Neural cell (in vitro differentiated cells): ENCODE measurements around the gene UBE2QL1. TPM values are rescaled to one million over a fixed set of nuclear protein-coding genes. Genes with fewer than 3 reads are reported as not detected.

Source experiments
- H2AFZ ChIP-seq: fragments of 200-600, 300-800 bp; sonication (generic), shearing (Covaris generic); 2 replicates; pipeline ENCODE4 v1.6.0; 2014; ENCODE audit warnings: low read depth, mild to moderate bottlenecking, antibody characterized with exemption, low read length, moderate library complexity
- H3F3A ChIP-seq: fragments of 200-600 bp; shearing (Covaris generic); 2 replicates; pipeline ENCODE4 v1.6.1; 2016; ENCODE audit warnings: mild to moderate bottlenecking, moderate library complexity, mixed read lengths, antibody characterized with exemption, low read length; ENCODE audit not compliant: insufficient read depth, poor library complexity, severe bottlenecking
- H3K27ac ChIP-seq: fragments of 200-600, 300-800 bp; sonication (generic), shearing (Covaris generic); 2 replicates; pipeline ENCODE4 v1.5.1; 2014; ENCODE audit warnings: mild to moderate bottlenecking, low read length, moderate library complexity
- H3K27me3 ChIP-seq: fragments of 300-800, 200-600 bp; sonication (generic), shearing (Covaris generic); 2 replicates; pipeline ENCODE4 v1.6.0; 2014; ENCODE audit warnings: mild to moderate bottlenecking, low read depth, low read length, moderate library complexity; ENCODE audit not compliant: insufficient read depth
- H3K36me3 ChIP-seq: fragments of 300-800, 200-600 bp; sonication (generic), shearing (Covaris generic); 2 replicates; pipeline ENCODE4 v1.5.1; 2014; ENCODE audit warnings: mild to moderate bottlenecking, antibody characterized with exemption, low read length, moderate library complexity; ENCODE audit not compliant: insufficient read depth
- H3K4me2 ChIP-seq: fragments of 300-800, 200-600 bp; sonication (generic), shearing (Covaris generic); 2 replicates; pipeline ENCODE4 v1.6.0; 2014; ENCODE audit warnings: mild to moderate bottlenecking, low read length
- H3K4me3 ChIP-seq: fragments of 300-800, 200-600 bp; sonication (generic), shearing (Covaris generic); 2 replicates; pipeline ENCODE4 v1.5.1; 2014; ENCODE audit warnings: mild to moderate bottlenecking, low read length, moderate library complexity
- H3K79me2 ChIP-seq: fragments of 200-600 bp; shearing (Covaris generic); replicated peaks from 2 replicates; pipeline ENCODE4 v1.6.0; 2014; ENCODE audit warnings: mild to moderate bottlenecking, low read length, moderate library complexity; ENCODE audit not compliant: insufficient read depth
- H3K9ac ChIP-seq: fragments of 300-800, 200-600 bp; sonication (generic), shearing (Covaris generic); 2 replicates; pipeline ENCODE4 v1.6.1; 2016; ENCODE audit warnings: mild to moderate bottlenecking, low read length, mixed read lengths
- H3K9me2 ChIP-seq: fragments of 200-600 bp; shearing (Covaris generic); 2 replicates; pipeline ENCODE4 v1.6.1; 2016; ENCODE audit warnings: mild to moderate bottlenecking, low read length, mixed read lengths; ENCODE audit not compliant: insufficient read depth
- H3K9me3 ChIP-seq: fragments of 200-600, 300-800 bp; sonication (generic), shearing (Covaris generic); 2 replicates; pipeline ENCODE4 v1.6.1; 2016; ENCODE audit warnings: mild to moderate bottlenecking, mixed run types, low read length, moderate library complexity, mixed read lengths
- H4K20me1 ChIP-seq: fragments of 200-600 bp; shearing (Covaris generic); 2 replicates; pipeline ENCODE4 v1.6.1; 2016; ENCODE audit warnings: mild to moderate bottlenecking, mixed run types; ENCODE audit not compliant: insufficient read depth
- CTCF ChIP-seq: fragments of 450-650 bp; IDR thresholded peaks from 2 replicates; pipeline ENCODE4 v1.5.1; 2014; ENCODE audit warnings: antibody characterized with exemption, mild to moderate bottlenecking, moderate library complexity; ENCODE audit not compliant: poor library complexity, severe bottlenecking
- EP300 ChIP-seq: fragments of 450-650 bp; conservative IDR thresholded peaks from 2 replicates; pipeline ENCODE4 v1.6.1; 2014; ENCODE audit warnings: antibody characterized with exemption, mild to moderate bottlenecking, moderate library complexity; ENCODE audit not compliant: poor library complexity, severe bottlenecking
- EZH2 ChIP-seq: fragments of 200-600, 300-800 bp; shearing (Covaris generic), sonication (generic); IDR thresholded peaks from 2 replicates; pipeline ENCODE4 v1.6.1; 2014; ENCODE audit warnings: antibody characterized with exemption, low read length, borderline replicate concordance, mild to moderate bottlenecking; ENCODE audit not compliant: insufficient read depth, poor library complexity, severe bottlenecking
- MXI1 ChIP-seq: fragments of 450-650 bp; conservative IDR thresholded peaks from 2 replicates; pipeline ENCODE4 v1.6.1; 2014; ENCODE audit warnings: antibody characterized with exemption, mild to moderate bottlenecking; ENCODE audit not compliant: poor library complexity, severe bottlenecking
- POLR2AphosphoS5 ChIP-seq: IDR thresholded peaks from 2 replicates; pipeline ENCODE4 v1.6.1; 2012
- RAD21 ChIP-seq: fragments of 450-650 bp; conservative IDR thresholded peaks from 2 replicates; pipeline ENCODE4 v1.6.1; 2014; ENCODE audit warnings: antibody characterized with exemption, mild to moderate bottlenecking, moderate library complexity
- REST ChIP-seq: IDR thresholded peaks from 2 replicates; pipeline ENCODE4 v1.6.1; 2012; ENCODE audit warnings: borderline replicate concordance
- SMC3 ChIP-seq: fragments of 450-650 bp; conservative IDR thresholded peaks from 2 replicates; pipeline ENCODE4 v1.6.1; 2014; ENCODE audit warnings: antibody characterized with exemption, mild to moderate bottlenecking, moderate library complexity; ENCODE audit not compliant: poor library complexity
- TAF1 ChIP-seq: IDR thresholded peaks from 2 replicates; pipeline ENCODE4 v1.6.1; 2012; ENCODE audit warnings: low read depth
- polyA plus RNA-seq: library from polyadenylated mRNA; depleted of rRNA; stranded (reverse); fragments of >200 nt; gene quantifications from 2 replicates; pipeline ENCODE4 v1.2.3, GENCODE V29; 2014

The UBE2QL1 gene
- polyA plus RNA-seq, 1 donor from 2014 or later: 13.8 TPM

GRCh38 chr5:6535594-6535993 lies 86.9 kb downstream of the UBE2QL1 start:
- Histone ChIP-seq H3K36me3 (no peaks in the 10 kb centered on the region), H3K9me3 (no peaks in the 10 kb centered on the region), H3K4me3 (no peak overlapping the region), H3K9me2 (no peaks in the 10 kb centered on the region), H3K79me2 (no peaks in the 10 kb centered on the region), H3K27me3 (no peaks in the 10 kb centered on the region), H3K9ac (no peak overlapping the region), H3F3A (no peaks in the 10 kb centered on the region), H4K20me1 (no peaks in the 10 kb centered on the region), H3K4me2 (no peak overlapping the region), H3K27ac (no peak overlapping the region), H2AFZ (no peak overlapping the region)
- TF ChIP-seq CTCF (no peak), MXI1 (no peak), TAF1 (no peak), RAD21 (no peak), EP300 (no peak), REST (no peak), POLR2AphosphoS5 (no peak), EZH2 (no peak), SMC3 (no peak)

GRCh38 chr5:6539060-6539459 lies 90.4 kb downstream of the UBE2QL1 start:
- no peak overlapping the region for H3K27ac ChIP-seq
- no peaks in the 10 kb centered on the region for H3F3A ChIP-seq
- no peaks in the 10 kb centered on the region for H3K79me2 ChIP-seq
- no peak overlapping the region for H3K9ac ChIP-seq
- no peak overlapping the region for H3K4me3 ChIP-seq
- no peaks in the 10 kb centered on the region for H4K20me1 ChIP-seq
- no peak overlapping the region for H3K4me2 ChIP-seq
- H3K36me3 ChIP-seq: no peaks in the 10 kb centered on the region
- H3K27me3 ChIP-seq: no peaks in the 10 kb centered on the region
- no peaks in the 10 kb centered on the region for H3K9me2 ChIP-seq
- H3K9me3 ChIP-seq: no peaks in the 10 kb centered on the region
- no peak for TF ChIP-seq MXI1
- TF ChIP-seq TAF1: no peak
- TF ChIP-seq EP300: no peak
- TF ChIP-seq CTCF: no peak
- TF ChIP-seq EZH2: no peak
- no peak for TF ChIP-seq SMC3
- no peak for TF ChIP-seq REST
- no peak for TF ChIP-seq RAD21
- TF ChIP-seq POLR2AphosphoS5: no peak
- no peak overlapping the region for H2AFZ ChIP-seq
